Forelimb muscle (tissue), 1 donor: ENCODE data around the gene CIB4. TPM values are rescaled to one million over a fixed set of nuclear protein-coding genes. Genes with fewer than 3 reads are reported as not detected.

Source experiments
- DNase-seq: peaks from one replicate; pipeline ENCODE4 v3.0.0-alpha.2; 2013; ENCODE audit warnings: low read depth
- polyA plus RNA-seq: library from polyadenylated mRNA; unstranded; fragments of 120-200 nt; gene quantifications from one replicate; pipeline ENCODE4 v1.2.1, GENCODE V29; 2013; ENCODE audit not compliant: insufficient read length

CIB4 gene
- polyA plus RNA-seq, 1 donor: not detected

- no peak for DNase-seq
Observed at GRCh38 chr2:26642429-26642828, 1.3 kb upstream of the CIB4 start.

DNA sequence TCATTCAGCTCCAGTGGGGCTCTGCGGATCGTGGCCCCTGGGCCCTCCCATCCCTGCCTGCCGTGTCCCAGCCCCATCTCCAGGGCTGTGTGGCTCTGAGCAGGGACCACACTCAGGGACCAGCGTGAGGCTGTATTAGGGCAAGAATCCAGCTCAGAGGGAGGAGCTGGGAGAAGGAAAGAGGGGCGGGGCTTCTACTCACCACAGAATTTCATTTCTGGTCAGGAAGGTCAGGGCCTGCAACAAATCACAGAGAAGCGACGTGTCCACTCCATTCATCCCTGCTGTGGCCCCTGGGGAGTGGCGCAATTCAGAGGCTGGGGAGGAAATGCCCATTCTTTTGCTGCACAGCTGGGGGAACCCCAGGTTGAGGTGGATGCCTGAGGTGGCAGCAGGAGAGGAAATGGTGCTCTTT is 828 bp downstream of the CIB4 start:
- no peak for DNase-seq

- DNase-seq: no peak
Observed at GRCh38 chr2:26639685-26640243, 1.4 kb downstream of the CIB4 start.

DNA sequence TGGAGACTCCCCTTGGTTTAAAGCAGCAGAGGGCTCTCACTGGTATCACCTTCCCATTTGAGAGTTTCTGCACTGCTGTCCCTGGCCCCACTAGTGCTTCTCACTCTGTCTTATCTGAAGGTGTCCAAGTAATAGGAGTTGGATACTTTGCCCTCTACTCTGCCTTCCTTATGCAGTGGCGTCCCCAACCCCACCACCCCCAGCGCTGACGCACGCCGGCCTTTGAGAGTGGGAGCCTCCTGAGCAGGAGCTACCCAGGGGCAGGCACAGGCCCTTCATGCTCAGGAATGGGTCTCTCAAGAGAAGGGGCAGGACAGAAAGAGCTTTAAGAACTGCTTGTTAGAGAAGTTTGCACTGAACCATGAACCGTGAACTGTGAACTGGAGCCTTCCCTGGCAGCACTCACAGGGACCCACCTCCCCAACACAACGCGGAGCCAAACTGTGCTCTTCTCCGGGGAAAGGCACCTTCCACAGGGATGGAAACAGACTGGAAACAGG is 3.3 kb downstream of the CIB4 start:
- no peak for DNase-seq

DNA sequence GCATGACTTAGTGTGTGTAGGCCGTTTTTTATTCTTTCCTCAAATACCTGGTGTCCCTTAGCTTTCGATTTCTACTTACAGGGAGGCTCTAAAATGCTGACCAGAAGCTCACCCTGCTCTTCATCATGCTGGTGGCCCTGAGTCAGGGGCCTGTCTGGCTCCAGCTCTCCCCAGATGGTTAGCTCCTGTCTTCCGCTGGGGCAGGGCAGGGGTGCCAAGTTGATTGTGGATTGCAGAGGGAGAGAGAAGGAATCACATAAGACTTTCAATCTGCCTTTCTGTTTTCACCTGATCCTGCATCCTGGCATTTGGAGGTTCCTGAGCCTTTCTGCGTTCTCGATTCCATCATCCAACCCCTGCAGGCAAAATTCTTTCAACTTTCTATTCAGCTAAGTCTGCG is 4.2 kb downstream of the CIB4 start:
- DNase-seq: no peak

DNA sequence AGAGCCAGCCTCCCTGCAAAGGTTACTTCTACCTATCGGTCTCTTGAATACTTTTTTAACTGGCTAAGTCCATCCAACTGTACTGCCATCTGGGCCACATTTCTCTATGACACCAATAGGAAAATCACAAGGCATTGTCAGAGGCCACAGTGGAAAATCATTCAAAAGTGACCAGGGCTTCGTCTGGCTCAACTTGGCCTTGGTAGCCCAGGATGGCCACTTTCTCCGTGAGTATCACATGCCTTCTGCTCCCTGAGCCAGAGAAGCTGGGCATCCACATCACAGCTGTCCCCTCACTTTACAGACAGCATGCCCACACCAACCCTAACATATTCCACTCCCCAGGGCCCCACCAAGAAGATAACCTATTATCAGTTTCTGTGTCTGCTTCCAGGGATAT is 5.8 kb downstream of the CIB4 start:
- DNase-seq: no peak

DNA sequence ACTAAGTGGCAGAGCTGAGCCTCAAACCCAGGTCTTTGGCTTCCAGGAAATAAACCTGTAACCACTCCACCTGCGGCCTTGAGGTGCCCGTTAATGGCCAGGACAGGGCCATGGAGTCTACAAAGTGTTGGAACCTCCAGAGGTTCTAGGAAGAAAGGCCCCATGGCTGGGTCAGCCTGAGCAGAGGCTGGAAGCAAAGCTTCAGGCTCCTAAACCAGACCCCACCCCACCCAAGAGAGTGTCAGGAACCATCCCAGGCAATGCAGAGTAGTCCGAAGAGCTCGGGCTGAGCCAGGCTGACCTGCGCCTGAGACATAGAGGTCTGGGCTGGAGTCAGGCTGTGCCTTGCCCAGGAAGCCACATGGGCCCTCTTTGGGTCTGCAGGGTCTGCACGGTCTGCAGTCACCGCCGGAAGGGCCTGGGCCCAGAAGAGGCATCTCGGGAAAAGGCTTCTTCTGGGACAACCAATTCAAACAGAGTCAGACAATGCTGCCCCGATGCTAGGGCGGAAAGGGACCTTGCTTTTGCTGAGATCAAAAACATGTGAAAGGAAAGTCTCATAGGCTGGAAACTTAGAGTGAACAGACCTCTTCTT is 6.4 kb downstream of the CIB4 start:
- no peak for DNase-seq

GRCh38 chr2:26633993-26634595 is 7.1 kb downstream of the CIB4 start:
- no peak for DNase-seq

- DNase-seq: no peak
Observed at GRCh38 chr2:26633351-26633945, 7.7 kb downstream of the CIB4 start.

DNA sequence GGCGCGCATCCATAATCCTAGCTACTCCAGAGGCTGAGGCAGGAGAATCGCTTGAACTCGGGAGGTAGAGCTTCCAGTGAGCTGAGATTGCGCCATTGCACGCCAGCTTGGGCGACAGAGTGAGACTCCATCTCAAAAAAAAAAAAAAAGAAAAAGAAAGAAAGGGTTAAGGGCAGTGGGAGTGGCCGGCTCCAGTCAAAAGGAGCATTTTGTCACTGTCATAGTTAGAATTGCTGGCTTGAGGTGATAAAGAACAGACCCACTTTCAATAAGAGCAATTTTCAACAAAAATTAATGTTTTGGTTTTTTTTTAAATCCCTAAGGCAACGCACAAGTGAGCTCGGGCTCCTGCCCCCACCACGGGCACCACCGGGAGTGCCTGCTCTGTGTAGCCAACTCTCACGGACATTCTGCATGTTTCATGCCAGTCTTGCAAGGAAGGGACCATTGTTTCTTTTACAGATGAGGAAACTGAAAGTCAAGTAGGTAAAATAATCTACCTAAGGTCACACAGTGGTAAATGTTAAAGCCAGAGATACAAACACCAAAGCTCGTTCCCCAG is 8.5 kb downstream of the CIB4 start:
- no peak for DNase-seq

DNA sequence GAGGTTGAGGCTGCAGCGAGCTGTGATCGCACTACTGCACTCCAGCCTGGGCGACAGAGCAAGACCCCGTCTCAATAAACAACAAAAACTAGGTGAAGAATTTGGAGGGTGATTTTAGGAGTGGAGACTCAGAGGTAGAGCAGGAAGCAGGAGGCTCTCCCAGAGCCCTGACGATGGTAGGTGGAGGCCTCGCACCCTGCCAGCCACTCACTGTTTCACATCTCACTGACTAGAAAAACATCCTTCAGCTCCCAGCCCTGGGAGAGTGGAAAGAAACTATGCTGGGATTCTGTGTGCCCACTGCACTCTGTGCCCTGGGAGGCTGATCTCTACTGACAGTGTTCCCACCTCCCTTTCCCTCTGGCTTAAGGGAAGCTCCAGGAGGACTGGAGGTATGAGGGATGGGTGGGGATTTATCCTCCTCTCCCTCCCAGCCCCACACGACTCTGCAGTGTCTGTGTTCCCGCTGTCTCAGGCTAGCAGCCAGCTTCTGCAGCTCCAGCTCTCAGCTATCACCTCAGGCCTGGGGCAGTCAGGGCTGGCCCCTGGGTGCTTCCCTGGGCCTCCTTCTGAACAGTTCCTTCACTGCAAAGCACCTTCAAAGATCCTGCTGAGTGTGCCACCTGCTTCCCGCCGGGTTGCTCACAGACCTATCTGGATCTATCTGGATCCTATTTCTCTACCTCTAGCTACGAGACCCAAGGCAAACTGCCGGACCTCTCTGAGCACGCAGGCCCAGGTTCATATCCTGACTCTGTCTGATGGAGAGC is 9.6 kb downstream of the CIB4 start:
- no peak for DNase-seq

- DNase-seq: no peak
Observed at GRCh38 chr2:26630669-26631360, 10.4 kb downstream of the CIB4 start.

- DNase-seq: no peak
Observed at GRCh38 chr2:26630235-26630634, 10.9 kb downstream of the CIB4 start.

GRCh38 chr2:26629751-26630150 is 11.4 kb downstream of the CIB4 start:
- DNase-seq: no peak

DNA sequence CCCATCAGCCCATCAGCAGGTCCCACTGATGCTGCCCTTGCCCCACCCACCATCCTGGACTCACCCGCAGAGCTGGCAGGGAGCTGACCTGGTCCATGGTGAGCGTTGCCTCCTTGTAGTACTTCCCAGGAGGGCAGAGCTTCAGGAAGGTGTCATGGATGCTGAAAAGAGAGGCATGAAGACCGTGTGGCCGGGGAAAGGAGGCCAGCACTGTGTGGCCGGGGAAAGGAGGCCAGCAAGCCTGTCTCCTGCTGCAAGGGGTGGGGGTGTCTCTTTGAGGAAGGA is 11.9 kb downstream of the CIB4 start:
- no peak for DNase-seq

GRCh38 chr2:26628561-26629345 is 12.4 kb downstream of the CIB4 start:
- no peak for DNase-seq

DNA sequence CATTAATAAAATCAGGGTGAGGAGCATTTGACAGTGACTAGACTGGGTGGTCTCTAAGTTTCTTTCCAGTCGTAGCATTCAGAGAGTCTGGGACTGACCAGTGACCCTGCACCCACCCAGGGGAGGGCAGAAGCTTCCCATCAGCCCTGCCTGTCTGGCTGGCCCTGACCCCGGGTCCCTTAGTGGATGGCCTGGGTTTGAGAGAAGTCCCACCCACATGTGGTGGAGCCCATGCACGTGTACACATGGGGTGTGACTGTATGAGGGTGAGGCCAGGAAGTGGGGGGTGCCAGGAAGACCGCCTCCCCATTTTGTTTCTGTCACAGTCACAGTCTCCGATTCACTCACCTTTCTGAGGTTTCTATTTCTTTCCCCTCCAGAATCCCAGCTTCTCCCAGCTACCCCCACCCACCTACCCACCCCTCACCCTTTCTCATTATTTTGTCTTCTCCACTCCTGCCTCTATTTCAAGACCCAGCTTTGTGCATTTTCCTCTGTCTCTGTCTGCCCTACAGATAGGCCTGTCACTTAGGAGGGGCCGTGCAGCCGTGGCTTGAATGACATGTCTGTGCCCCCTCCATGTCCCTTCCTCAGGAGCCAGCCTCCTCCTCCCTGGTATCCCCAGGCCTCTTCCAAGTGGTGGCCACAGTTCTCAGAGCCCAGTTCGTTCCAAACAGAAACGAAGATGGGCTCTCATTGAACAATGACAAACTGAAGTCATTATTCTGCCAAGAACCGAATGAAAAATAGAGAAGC is 13.6 kb downstream of the CIB4 start:
- DNase-seq: no peak

DNA sequence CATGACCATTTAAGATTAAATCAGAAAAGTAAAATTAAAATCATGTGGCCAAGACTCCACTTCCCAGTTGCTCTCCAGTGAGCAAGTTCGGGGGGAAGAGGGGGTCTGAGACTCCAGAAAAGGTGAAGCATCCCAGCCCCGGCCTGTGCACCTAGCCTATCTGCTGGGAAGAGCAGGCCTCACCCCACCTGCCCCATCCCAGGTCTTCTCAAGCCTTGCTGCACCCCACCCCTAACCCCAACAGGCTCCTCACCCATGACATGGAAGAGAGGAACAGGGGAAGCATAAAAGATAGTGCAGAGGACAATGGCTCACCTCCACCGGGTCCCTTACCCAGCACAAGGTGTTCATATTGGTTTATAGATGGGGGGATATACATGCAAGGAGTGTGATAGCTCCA is 14.6 kb downstream of the CIB4 start:
- no peak for DNase-seq

DNA sequence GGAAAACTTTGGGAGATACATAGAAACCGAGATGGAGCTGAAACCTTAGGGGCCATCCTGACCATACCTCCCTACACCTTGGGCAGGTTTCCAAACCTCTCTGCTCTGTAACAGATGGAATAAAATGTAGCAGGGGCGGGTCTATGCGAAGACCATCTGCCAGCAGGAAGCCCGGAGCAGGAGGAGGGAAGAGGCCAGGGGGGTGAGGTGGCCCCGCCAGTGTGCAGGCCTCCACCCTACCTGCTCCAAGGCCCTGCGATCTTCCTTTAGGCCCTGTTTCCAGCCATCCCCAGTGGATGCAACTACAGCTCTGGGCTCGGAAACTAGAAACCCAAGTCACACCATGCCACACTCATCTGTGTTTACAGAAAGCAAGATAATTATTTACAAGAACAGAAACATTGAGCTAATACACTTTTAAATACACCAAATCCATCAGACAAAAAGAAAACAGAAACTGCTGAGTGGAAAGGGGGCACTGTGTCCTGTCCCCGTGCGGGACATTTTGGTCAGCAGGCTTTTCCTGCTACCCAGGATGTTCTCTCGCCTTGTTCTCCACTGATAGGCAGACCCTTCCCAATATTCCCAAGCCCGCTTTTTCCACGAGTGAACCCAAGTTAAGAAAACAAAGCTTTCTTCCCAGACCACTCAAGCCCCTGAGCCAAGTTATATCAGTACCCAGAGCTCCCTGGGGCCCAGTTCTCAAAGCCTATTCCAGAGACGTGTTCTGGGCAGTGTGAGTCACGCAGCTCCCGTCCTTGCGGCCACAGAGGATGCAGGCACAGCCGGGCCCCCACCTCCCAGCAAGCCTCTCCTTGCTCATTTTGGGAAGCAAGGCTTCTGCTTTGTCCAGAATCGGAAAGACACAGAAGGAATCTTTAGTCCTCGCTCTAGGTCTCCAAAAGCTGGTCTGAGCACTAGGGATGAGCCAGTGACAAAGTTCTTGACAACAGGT is 17.3 kb downstream of the CIB4 start:
- DNase-seq: no peak
